Measurements from ENCODE around the gene TBC1D5. TPM values are rescaled to one million over a fixed set of nuclear protein-coding genes. Genes with fewer than 3 reads are reported as not detected.
"Not testable (repeated sequence)": the region's sequence is repeated elsewhere in the genome, so short reads cannot be mapped to it uniquely, and the experiment has no call there.

Gene TBC1D5
- total RNA-seq, 4 donors from 2014 or later = 51.9 to 66.8 (median 60.1) TPM

DNA sequence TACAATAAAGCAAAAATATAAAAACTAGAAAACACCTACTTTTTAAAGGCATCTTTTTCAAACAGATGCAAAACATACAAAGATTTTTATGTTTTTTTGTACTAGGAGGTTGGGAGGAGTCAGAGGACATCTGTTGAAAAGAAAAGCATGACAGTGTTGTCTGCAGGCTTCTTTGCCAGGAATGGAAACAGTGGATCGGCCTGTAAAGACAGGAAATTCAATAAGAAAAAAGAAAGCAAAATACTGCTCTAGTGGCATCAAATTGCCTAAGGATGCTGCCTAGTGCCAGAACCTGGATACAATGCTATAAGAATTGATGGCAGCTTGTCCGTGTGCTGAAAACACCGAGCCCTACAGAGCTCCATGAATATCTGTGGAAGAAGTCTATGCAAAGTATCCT, 69.9 kb downstream of the TBC1D5 start:
- 28 to 35% methylated on average over 3 of the region's 3 CpGs for WGBS, 2 donors
- intact Hi-C loops (cut with DNase I; ENCODE audit: low total_unique reads) = no loop called here
- no peak for TF ChIP-seq POLR2A (IDR thresholded peaks at IDR 0.05)
- TF ChIP-seq, protein P1, sequence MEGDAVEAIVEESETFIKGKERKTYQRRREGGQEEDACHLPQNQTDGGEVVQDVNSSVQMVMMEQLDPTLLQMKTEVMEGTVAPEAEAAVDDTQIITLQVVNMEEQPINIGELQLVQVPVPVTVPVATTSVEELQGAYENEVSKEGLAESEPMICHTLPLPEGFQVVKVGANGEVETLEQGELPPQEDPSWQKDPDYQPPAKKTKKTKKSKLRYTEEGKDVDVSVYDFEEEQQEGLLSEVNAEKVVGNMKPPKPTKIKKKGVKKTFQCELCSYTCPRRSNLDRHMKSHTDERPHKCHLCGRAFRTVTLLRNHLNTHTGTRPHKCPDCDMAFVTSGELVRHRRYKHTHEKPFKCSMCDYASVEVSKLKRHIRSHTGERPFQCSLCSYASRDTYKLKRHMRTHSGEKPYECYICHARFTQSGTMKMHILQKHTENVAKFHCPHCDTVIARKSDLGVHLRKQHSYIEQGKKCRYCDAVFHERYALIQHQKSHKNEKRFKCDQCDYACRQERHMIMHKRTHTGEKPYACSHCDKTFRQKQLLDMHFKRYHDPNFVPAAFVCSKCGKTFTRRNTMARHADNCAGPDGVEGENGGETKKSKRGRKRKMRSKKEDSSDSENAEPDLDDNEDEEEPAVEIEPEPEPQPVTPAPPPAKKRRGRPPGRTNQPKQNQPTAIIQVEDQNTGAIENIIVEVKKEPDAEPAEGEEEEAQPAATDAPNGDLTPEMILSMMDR (IDR thresholded peaks at IDR 0.05) = no peak
- DNase-seq (ENCODE audit: low spot score in 2 of 2) = no peak
- no peak overlapping the region for H3K4me3 ChIP-seq (ENCODE audit: low read depth, poor library complexity, severe bottlenecking)

DNA sequence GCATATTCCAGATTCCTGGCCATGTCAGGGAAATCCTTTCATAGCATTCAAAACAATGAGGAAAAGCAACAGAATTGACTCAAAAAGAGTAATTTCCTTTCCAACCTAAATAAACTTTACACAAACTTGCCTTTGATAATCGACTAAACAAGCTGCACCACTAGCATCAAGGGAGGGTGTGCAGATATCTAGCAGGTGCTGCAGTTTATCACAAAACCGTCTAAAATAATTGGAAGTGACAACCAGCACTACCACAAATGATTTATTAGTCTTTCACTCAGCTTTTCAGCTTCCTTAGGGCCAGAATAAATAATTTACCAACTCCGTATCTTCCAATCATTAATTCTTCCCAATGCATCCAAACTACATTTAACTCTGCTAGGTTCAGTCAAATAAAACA, 71.7 kb downstream of the TBC1D5 start:
- WGBS, 2 donors = 57 to 66% methylated on average over 3 of the region's 3 CpGs
- no peak overlapping the region for H3K4me3 ChIP-seq (ENCODE audit: low read depth, poor library complexity, severe bottlenecking)
- DNase-seq (ENCODE audit: low spot score in 2 of 2) = no peak
- TF ChIP-seq, protein P1 (IDR thresholded peaks at IDR 0.05) = no peak
- no peak for TF ChIP-seq POLR2A (IDR thresholded peaks at IDR 0.05)
- intact Hi-C loops (cut with DNase I; ENCODE audit: low total_unique reads) = no loop called here

DNA sequence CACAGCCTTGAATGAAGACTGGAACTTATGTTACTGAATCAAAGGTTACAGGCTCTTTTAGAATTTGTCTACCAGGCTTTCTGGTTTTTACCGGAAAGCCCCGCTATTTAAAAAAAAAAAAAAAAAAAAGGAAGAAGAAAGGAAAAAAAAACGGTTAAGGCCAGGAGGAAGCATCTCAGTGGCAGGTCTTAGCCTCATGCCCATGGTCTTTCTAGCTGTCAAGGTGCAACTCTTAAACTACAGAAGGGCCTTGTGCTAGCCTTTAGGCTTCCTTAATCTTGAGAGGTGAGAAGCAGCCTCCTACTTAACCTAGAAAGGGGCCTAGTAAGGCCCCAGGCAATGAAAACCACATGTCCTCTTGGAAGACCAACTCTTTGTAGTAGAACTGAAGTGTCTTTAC, 77.5 kb downstream of the TBC1D5 start:
- no peak for DNase-seq (ENCODE audit: low spot score in 2 of 2)
- H3K4me3 ChIP-seq (ENCODE audit: low read depth, poor library complexity, severe bottlenecking) = no peak overlapping the region
- intact Hi-C loops (cut with DNase I; ENCODE audit: low total_unique reads) = no loop called here
- TF ChIP-seq, protein P1 (IDR thresholded peaks at IDR 0.05) = no peak
- TF ChIP-seq POLR2A (IDR thresholded peaks at IDR 0.05) = no peak
- WGBS, 2 donors = 61 to 78% methylated on average over 3 of the region's 3 CpGs

DNA sequence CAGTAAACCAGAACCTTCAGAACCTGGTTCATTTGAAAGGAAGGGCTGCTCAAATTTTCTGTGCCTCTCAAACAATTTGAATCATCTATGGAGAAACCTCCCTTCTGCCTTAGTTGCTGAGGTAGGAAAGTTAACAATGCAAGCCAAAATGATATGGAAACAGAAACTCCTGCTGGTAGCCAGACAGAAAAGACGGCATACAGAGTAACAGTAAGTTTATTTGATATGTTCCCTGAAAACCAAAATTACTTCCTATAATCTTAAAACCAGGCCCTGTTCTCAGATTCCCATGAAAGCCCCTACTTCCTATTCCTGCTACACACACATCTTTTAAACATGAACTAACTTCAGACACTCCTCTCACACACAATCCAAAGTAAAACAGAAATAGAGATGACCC, 86.2 kb downstream of the TBC1D5 start:
- intact Hi-C loops (cut with DNase I; ENCODE audit: low total_unique reads) = no loop called here
- no peak for DNase-seq (ENCODE audit: low spot score in 2 of 2)
- TF ChIP-seq POLR2A (IDR thresholded peaks at IDR 0.05) = no peak
- TF ChIP-seq, protein P1 (IDR thresholded peaks at IDR 0.05) = no peak
- 83 to 85% methylated on average over 1 of the region's 1 CpG for WGBS, 2 donors
- H3K4me3 ChIP-seq (ENCODE audit: low read depth, poor library complexity, severe bottlenecking) = no peak overlapping the region

DNA sequence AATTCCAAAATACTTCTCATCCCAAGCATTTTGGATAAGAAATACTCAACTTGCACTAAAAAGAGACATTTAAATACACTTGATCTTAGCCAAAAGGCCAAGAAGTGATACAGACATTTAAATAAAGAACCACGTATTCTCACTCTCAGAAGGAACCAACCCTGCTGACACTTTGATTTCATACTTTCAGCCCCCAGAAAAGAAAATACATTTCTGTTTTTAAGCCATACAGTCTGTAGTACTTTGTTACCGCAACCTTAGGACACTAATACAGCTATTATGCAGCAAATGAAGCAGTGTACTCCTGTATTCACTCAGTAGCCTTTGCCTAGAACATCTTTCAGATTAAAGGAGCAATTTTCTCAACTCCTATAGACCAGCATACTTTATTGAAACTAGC, 86.7 kb downstream of the TBC1D5 start:
- H3K4me3 ChIP-seq (ENCODE audit: low read depth, poor library complexity, severe bottlenecking) = no peak overlapping the region
- TF ChIP-seq, protein P1 (IDR thresholded peaks at IDR 0.05) = no peak
- TF ChIP-seq POLR2A (IDR thresholded peaks at IDR 0.05) = no peak
- intact Hi-C loops (cut with DNase I; ENCODE audit: low total_unique reads) = no loop called here
- 47 to 48% methylated on average over 2 of the region's 2 CpGs for WGBS, 2 donors
- no peak for DNase-seq (ENCODE audit: low spot score in 2 of 2)

DNA sequence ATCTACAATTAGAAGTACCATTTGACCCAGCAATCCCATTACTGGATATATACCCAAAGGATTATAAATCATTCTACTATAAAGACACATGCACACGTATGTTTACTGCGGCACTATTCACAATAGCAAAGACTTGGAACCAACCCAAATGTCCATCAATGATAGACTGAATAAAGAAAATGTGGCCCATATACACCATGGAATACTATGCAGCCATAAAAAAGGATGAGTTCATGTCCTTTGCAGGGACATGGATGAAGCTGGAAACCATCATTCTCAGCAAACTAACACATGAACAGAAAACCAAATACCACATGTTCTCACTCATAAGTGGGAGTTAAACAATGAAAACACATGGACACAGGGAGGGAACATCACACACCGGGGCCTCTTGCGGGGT, 92.7 kb downstream of the TBC1D5 start:
- intact Hi-C loops (cut with DNase I; ENCODE audit: low total_unique reads); H3K4me3 ChIP-seq (ENCODE audit: low read depth, poor library complexity, severe bottlenecking): not testable (repeated sequence)
- WGBS, 2 donors = 98 to 100% methylated on average over 4 of the region's 4 CpGs

DNA sequence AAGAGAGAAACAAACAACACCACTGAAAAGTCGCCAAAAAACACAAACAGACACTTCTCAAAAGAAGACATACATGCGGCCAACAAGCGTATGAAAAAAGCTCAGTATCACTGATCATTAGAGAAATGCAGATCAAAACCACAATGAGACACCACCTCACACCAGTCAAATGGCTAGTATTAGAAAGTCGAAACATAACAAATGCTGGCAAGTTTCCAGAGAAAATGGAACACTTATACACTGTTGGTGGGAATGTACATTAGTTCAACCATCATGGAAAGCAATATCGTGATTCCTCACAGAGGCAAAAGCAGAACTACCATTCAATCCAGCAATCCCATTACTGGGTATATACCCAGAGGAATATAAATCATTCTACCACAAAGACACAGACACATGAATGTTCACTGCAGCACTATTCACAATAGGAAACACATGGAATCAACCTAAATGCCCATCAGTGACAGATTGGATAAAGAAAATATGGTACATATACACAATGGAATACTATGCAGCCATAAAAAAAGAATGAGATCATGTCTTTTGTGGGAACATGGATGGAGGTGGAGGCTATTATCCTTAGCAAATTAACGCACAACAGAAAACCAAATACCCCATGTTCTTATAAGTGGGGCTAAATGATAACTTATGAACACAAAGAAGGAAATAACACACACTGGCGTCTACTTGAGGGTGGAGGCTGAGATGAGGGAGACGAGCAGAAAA, 93.6 kb downstream of the TBC1D5 start:
- intact Hi-C loops (cut with DNase I; ENCODE audit: low total_unique reads); H3K4me3 ChIP-seq (ENCODE audit: low read depth, poor library complexity, severe bottlenecking); DNase-seq (ENCODE audit: low spot score in 2 of 2): not testable (repeated sequence)
- WGBS, 2 donors = 97 to 100% methylated on average over 8 of the region's 8 CpGs

More for the DNA sequence above, 92.7 kb downstream of the TBC1D5 start:
- DNase-seq (ENCODE audit: low spot score in 2 of 2) = not testable (repeated sequence)
